HG03442 (cell line): Measurements from ENCODE around the gene ACOXL.

Experiments
- ATAC-seq: cut with Tn5 transposase; IDR thresholded peaks from one replicate; pipeline ENCODE4 v1.9.1; 2021; ENCODE audit warnings: mild to moderate bottlenecking, moderate library complexity; ENCODE audit not compliant: unreplicated experiment

Gene ACOXL

GRCh38 chr2:110751642-110752041, 19.3 kb downstream of the ACOXL start:
- ATAC-seq = no peak

- ATAC-seq = no peak
Measured at GRCh38 chr2:110752871-110753270, 20.5 kb downstream of the ACOXL start.

GRCh38 chr2:110755491-110756078, 23.2 kb downstream of the ACOXL start:
- no peak for ATAC-seq

GRCh38 chr2:110759411-110759810, 27.0 kb downstream of the ACOXL start:
- no peak for ATAC-seq

- ATAC-seq = no peak
Measured at GRCh38 chr2:110764931-110765330, 32.6 kb downstream of the ACOXL start.

GRCh38 chr2:110766291-110766690, 33.9 kb downstream of the ACOXL start:
- ATAC-seq = no peak

- ATAC-seq = no peak
Measured at GRCh38 chr2:110768591-110768990, 36.2 kb downstream of the ACOXL start.

GRCh38 chr2:110770404-110770958, 38.1 kb downstream of the ACOXL start:
- ATAC-seq = no peak

- ATAC-seq = no peak
Measured at GRCh38 chr2:110770959-110771431, 38.6 kb downstream of the ACOXL start.

- no peak for ATAC-seq
Measured at GRCh38 chr2:110771547-110772382, 39.4 kb downstream of the ACOXL start.

- no peak for ATAC-seq
Measured at GRCh38 chr2:110772383-110772755, 40.0 kb downstream of the ACOXL start.

GRCh38 chr2:110773401-110773921, 41.1 kb downstream of the ACOXL start:
- no peak for ATAC-seq

GRCh38 chr2:110774701-110775100, 42.3 kb downstream of the ACOXL start:
- ATAC-seq = no peak

GRCh38 chr2:110777531-110778311, 45.3 kb downstream of the ACOXL start:
- ATAC-seq = no peak

- no peak for ATAC-seq
Measured at GRCh38 chr2:110780461-110780860, 48.1 kb downstream of the ACOXL start.

GRCh38 chr2:110783196-110783873, 51.0 kb downstream of the ACOXL start:
- ATAC-seq = no peak

- ATAC-seq = no peak
Measured at GRCh38 chr2:110784047-110784631, 51.8 kb downstream of the ACOXL start.

- ATAC-seq = no peak
Measured at GRCh38 chr2:110785439-110785838, 53.1 kb downstream of the ACOXL start.

GRCh38 chr2:110788976-110789375, 56.6 kb downstream of the ACOXL start:
- ATAC-seq = no peak

GRCh38 chr2:110789706-110790105, 57.3 kb downstream of the ACOXL start:
- ATAC-seq = no peak
